Calu3 (cell line): ENCODE data around the gene COX6B2. TPM values are rescaled to one million over a fixed set of nuclear protein-coding genes. Genes with fewer than 3 reads are reported as not detected.

Experiments used
- BruUV-seq: library from RNA; stranded (reverse); fragments of 400-500 nt; replicated peaks from 2 replicates; lab custom pipeline; 2021; lab: Mats Ljungman, UMichigan
- CTCF ChIA-PET: fragments of 300-600 bp; sonication (Branson Sonifier 250); formaldehyde crosslinking; loops from one replicate; lab custom pipeline; 2022; ENCODE audit warnings: antibody characterized with exemption; lab: Charles Lee
- DNase-seq: peaks from one replicate; pipeline ENCODE4 v3.0.0; 2022
- H3K27ac Mint-ChIP-seq: one replicate; pipeline ENCODE4 v1.8.0; 2022; ENCODE audit warnings: mixed read lengths; ENCODE audit not compliant: unreplicated experiment
- H3K27me3 Mint-ChIP-seq: one replicate; pipeline ENCODE4 v1.8.0; 2022; ENCODE audit warnings: mixed read lengths; ENCODE audit not compliant: unreplicated experiment
- H3K36me3 Mint-ChIP-seq: one replicate; pipeline ENCODE4 v1.8.0; 2022; ENCODE audit warnings: mild to moderate bottlenecking, moderate library complexity, mixed read lengths; ENCODE audit not compliant: insufficient read depth, unreplicated experiment
- H3K4me1 Mint-ChIP-seq: one replicate; pipeline ENCODE4 v1.8.0; 2022; ENCODE audit warnings: mild to moderate bottlenecking, low read depth, mixed read lengths; ENCODE audit not compliant: unreplicated experiment
- H3K4me3 Mint-ChIP-seq: one replicate; pipeline ENCODE4 v1.8.0; 2022; ENCODE audit warnings: mild to moderate bottlenecking, low read depth, moderate library complexity, mixed read lengths; ENCODE audit not compliant: unreplicated experiment
- H3K9me3 Mint-ChIP-seq: one replicate; pipeline ENCODE4 v1.8.0; 2022; ENCODE audit warnings: low read depth, mixed read lengths; ENCODE audit not compliant: unreplicated experiment
- CTCF ChIP-seq: fragments of 200-600 bp; IDR thresholded peaks from one replicate; pipeline ENCODE4 v1.8.0; 2022; ENCODE audit warnings: antibody characterized with exemption; ENCODE audit not compliant: unreplicated experiment
- intact Hi-C: fragments of 100-400 bp; cut with micrococcal nuclease; formaldehyde crosslinking; loops from one replicate; pipeline ENCODE4 v1.10.0; 2022; ENCODE audit not compliant: unreplicated experiment
- total RNA-seq: library from RNA; stranded (reverse); gene quantifications from 2 replicates; pipeline ENCODE4 v1.2.3, GENCODE V29; 2022

Gene COX6B2
- total RNA-seq, 1 experiment from 2014 or later, result 3.4 TPM

DNA sequence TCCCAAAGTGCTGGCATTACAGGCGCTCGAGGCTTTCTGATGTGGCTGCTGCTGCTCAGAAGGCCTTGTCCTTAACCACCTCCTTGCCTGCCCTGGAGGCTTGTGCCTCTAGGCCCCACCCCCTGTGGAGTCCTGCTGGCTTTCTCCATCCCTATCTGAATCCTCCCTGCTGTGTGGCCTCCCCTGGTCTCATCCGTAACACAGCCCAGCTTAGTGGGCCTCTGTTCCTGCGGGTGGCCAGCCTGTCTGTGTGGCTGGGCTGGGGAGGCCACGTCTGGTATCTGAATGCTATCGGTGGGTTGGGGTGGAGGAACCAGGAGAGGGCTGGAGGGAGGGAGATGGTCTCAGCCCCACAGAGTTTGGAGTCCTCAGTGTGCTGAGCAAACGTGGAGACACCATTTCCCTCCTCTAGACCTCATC, 36.0 kb upstream of the COX6B2 start:
- TF ChIP-seq CTCF, result no peak
- H3K9me3 Mint-ChIP-seq, result no peaks in the 10 kb centered on the region
- peaks cover 31% of the 10 kb centered on the region for H3K4me1 Mint-ChIP-seq
- no peak overlapping the region for H3K27ac Mint-ChIP-seq
- H3K36me3 Mint-ChIP-seq, result peaks cover 83% of the 10 kb centered on the region
- intact Hi-C loops, result no loop called here
- CTCF ChIA-PET, result no interaction called here
- no peak overlapping the region for H3K4me3 Mint-ChIP-seq
- BruUV-seq, result no TSS peak
- no peaks in the 10 kb centered on the region for H3K27me3 Mint-ChIP-seq
- DNase-seq, result no peak

DNA sequence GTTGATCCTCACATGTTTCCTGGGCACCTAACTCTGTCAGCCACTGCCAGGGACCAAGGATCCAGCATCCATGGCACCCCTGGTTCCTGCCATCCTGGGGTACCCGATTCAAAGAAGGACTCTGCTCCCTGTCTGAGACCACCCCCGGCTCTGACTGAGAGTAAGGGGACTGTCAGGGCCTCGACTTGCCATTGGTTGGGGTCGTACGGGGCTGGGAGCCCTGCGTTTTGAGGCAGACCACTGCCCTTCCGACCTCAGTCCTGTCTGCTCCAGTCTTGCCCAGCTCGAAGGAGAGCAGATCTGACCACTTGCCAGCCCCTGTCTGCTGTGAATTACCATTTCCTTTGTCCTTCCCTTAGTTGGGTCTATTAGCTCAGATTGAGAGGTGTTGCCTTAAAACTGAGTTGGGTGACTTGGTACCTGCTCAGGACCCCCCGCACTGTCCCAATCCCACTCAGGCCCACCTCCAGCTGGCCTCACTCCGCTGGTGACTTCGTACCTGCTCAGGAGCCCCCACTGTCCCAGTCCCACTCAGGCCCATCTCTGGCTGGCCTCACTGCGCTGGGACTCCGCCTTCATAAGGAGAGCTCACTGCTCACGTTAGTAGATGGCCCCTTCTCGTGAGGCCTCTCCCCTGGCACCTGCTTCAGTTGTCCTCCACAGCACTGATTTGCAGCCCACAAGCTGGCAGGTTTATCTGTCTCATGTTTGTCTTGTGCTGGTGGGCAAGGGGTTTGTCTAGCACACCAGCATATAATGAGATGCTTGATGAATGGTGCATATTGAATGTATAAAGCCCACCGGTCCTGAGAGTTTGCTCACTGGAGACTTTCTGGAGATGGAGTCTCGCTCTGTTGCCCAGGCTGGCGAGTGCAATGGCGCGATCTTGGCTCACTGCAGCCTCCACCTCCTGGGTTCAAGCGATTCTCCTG, 35.1 kb upstream of the COX6B2 start:
- Mint-ChIP-seq H3K4me3 (peak overlapping the region; percentile 19), H3K4me1 (peaks cover 31% of the 10 kb centered on the region), H3K27ac (peak overlapping the region; percentile 79), H3K36me3 (peaks cover 90% of the 10 kb centered on the region), H3K9me3 (no peaks in the 10 kb centered on the region), H3K27me3 (no peaks in the 10 kb centered on the region)
- CTCF ChIA-PET, result no interaction called here
- no TSS peak for BruUV-seq
- intact Hi-C loops, result loop anchor here (10.0 kb wide), 2 partner anchors 245 kb away; partner anchors contain the start of gene TNNT1
- DNase-seq, result no peak
- TF ChIP-seq CTCF, result no peak

DNA sequence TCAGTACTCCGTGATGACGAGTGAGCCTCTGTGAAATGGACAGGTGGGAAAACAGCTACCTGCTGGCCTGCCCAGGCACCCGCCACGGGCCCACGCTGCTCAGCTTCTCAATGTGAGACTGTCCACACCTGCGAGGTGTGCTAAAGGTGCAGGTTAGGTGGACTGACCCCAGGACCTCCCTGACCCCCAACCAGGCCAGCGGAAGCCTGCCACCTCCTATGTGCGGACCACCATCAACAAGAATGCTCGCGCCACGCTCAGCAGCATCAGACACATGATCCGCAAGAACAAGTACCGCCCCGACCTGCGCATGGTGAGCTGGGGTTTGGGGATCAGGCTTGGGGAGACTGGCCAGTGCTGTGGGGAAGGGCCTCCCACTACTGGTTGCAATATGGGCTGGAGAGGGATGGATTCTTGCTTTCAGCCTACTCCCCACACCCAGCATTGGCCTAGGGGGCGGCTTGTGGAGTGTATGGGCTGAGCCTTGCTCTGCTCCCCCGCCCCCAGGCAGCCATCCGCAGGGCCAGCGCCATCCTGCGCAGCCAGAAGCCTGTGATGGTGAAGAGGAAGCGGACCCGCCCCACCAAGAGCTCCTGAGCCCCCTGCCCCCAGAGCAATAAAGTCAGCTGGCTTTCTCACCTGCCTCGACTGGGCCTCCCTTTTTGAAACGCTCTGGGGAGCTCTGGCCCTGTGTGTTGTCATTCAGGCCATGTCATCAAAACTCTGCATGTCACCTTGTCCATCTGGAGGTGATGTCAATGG, 33.4 kb upstream of the COX6B2 start:
- Mint-ChIP-seq H3K9me3 (no peaks in the 10 kb centered on the region), H3K4me3 (peak overlapping the region; percentile 91), H3K27me3 (no peaks in the 10 kb centered on the region), H3K4me1 (peaks cover 31% of the 10 kb centered on the region), H3K27ac (peak overlapping the region; percentile 42), H3K36me3 (peaks cover 95% of the 10 kb centered on the region)
- intact Hi-C loops, result loop anchor here (10.0 kb wide), 2 partner anchors 243 to 247 kb away; partner anchors contain the start of gene TNNT1
- TF ChIP-seq CTCF, result no peak
- no TSS peak for BruUV-seq
- no peak for DNase-seq
- CTCF ChIA-PET, result no interaction called here

DNA sequence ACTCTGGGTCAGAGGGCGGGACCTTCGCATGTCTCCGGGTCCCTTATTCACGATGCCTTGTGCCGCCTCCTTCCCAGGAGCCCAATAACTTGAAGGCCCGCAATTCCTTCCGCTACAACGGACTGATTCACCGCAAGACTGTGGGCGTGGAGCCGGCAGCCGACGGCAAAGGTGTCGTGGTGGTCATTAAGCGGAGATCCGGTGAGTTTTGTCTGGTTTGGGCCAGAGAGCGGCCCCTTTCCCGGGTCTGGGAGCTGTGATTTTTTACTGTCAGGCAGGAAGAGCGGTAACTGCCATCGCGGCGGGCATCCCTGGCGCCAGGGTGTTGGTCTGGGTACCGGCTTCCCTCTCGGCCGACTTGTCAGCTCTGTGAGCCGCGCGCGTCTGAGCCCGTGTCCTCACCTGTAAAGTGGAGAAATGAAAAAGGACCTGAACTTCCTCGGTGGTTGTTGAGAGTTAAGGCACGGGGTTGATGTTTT, 32.0 kb upstream of the COX6B2 start:
- Mint-ChIP-seq H3K4me3 (peak overlapping the region; percentile 91), H3K27ac (peak overlapping the region; percentile 97), H3K4me1 (peaks cover 45% of the 10 kb centered on the region), H3K9me3 (no peaks in the 10 kb centered on the region), H3K27me3 (no peaks in the 10 kb centered on the region), H3K36me3 (peaks cover 95% of the 10 kb centered on the region)
- CTCF ChIA-PET, result no interaction called here
- no peak for TF ChIP-seq CTCF
- no peak for DNase-seq
- BruUV-seq, result no TSS peak
- intact Hi-C loops, result loop anchor here (10.0 kb wide), 2 partner anchors 242 to 248 kb away; partner anchors contain the start of gene TNNT1
